Measurements from ENCODE around the gene C1QTNF4.
"Not testable (repeated sequence)": the region's sequence is repeated elsewhere in the genome, so short reads cannot be mapped to it uniquely, and the experiment has no call there.

The C1QTNF4 gene

DNA sequence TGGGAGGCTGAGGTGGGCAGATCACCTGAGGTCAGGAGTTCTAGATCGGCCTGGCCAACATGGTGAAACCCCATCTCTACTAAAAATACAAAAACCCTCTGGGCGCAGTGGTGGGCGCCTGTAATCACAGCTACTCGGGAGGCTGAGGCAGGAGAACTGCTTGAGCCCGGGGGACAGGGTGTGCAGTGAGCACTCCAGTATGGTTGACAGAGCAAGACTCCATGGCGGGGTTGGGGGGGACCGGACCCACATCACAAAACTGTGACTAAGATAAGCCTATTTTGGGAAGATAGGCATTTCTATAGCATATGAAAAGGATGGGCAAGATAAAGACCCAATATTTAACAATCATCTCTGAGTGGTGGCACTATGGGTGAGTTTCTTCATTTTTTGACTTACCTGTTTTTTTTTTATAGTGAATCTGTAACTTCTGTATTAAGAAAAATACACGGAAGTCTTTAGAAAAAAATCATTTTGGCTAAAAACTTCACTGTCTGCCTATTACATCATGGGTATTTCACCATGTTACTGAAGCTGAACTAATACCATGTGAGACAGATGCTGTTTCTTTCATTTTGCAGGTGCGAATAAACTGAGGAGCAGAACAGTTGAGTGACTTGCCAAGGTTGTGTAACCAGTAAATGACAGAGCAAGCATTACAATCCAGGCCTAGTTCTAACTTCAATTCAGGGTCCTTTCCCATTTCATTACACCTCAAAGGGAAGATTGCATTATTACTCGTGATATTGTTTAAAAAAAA is 43.7 kb downstream of the C1QTNF4 start:
- Histone ChIP-seq H3K36me3 (ENCODE audit: low read length) (no peaks in the 10 kb centered on the region), H3F3A (ENCODE audit: insufficient read depth) (0 out of 2 replicates have a peak, but pooled peaks cover 8% of the 10 kb centered on the region), H3K9ac (ENCODE audit: low read length) (peak overlapping the region; percentile 93), H2AFZ (ENCODE audit: low read depth, low read length, severe bottlenecking) (no peak overlapping the region), H4K20me1 (ENCODE audit: low read depth, low read length) (peaks cover 13% of the 10 kb centered on the region), H3K9me3 (ENCODE audit: insufficient read depth, low read length) (no peaks in the 10 kb centered on the region), H3K4me3 (ENCODE audit: insufficient read depth, low read length, poor library complexity, severe bottlenecking) (no peak overlapping the region), H3K79me2 (ENCODE audit: insufficient read depth, low read length) (peaks cover 73% of the 10 kb centered on the region), H3K27ac (ENCODE audit: low read depth, low read length) (peak overlapping the region; percentile 70; the same call in 1 of the 2 replicates), H3K9me2 (replicated peaks; ENCODE audit: insufficient read depth, low read length) (no peaks in the 10 kb centered on the region), H3K4me2 (ENCODE audit: low read depth, low read length, poor library complexity, severe bottlenecking) (peak overlapping the region; percentile 93), H3K27me3 (ENCODE audit: low read length) (no peaks in the 10 kb centered on the region)
- TF ChIP-seq, protein P1, sequence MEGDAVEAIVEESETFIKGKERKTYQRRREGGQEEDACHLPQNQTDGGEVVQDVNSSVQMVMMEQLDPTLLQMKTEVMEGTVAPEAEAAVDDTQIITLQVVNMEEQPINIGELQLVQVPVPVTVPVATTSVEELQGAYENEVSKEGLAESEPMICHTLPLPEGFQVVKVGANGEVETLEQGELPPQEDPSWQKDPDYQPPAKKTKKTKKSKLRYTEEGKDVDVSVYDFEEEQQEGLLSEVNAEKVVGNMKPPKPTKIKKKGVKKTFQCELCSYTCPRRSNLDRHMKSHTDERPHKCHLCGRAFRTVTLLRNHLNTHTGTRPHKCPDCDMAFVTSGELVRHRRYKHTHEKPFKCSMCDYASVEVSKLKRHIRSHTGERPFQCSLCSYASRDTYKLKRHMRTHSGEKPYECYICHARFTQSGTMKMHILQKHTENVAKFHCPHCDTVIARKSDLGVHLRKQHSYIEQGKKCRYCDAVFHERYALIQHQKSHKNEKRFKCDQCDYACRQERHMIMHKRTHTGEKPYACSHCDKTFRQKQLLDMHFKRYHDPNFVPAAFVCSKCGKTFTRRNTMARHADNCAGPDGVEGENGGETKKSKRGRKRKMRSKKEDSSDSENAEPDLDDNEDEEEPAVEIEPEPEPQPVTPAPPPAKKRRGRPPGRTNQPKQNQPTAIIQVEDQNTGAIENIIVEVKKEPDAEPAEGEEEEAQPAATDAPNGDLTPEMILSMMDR (IDR thresholded peaks at IDR 0.05; ENCODE audit: insufficient read depth, low read length, poor library complexity, severe bottlenecking), result no peak
- no peak for TF ChIP-seq EZH2phosphoT487 (conservative IDR thresholded peaks at IDR 0.05; ENCODE audit: low read length)

DNA sequence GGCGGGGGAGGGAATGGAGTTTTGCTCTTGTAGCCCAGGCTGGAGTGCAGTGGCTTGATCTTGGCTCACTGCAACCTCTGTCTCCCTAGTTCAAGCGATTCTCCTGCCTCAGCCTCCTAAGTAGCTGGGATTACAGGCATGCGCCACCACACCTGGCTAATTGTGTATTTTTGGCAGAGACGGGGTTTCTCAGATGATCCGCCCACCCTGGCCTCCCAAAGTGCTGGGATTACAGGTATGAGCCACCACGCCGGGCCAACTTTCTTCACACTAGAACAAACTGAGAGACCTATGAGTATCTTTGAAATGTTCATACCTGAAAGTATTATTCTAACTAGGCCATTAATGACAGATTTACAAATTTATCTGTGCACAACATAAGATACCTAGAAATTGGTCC is 47.9 kb downstream of the C1QTNF4 start:
- H3K36me3 ChIP-seq (ENCODE audit: low read length); H3K9me3 ChIP-seq (ENCODE audit: insufficient read depth, low read length); H3K4me3 ChIP-seq (ENCODE audit: insufficient read depth, low read length, poor library complexity, severe bottlenecking); H3K27me3 ChIP-seq (ENCODE audit: low read length); H3K9ac ChIP-seq (ENCODE audit: low read length); H2AFZ ChIP-seq (ENCODE audit: low read depth, low read length, severe bottlenecking); H3K4me2 ChIP-seq (ENCODE audit: low read depth, low read length, poor library complexity, severe bottlenecking); H3K27ac ChIP-seq (ENCODE audit: low read depth, low read length); H3K9me2 ChIP-seq (replicated peaks; ENCODE audit: insufficient read depth, low read length); H3F3A ChIP-seq (ENCODE audit: insufficient read depth): not testable (repeated sequence)
- H4K20me1 ChIP-seq (ENCODE audit: low read depth, low read length), result peaks cover 21% of the 10 kb centered on the region
- H3K79me2 ChIP-seq (ENCODE audit: insufficient read depth, low read length), result peaks cover 99% of the 10 kb centered on the region

DNA sequence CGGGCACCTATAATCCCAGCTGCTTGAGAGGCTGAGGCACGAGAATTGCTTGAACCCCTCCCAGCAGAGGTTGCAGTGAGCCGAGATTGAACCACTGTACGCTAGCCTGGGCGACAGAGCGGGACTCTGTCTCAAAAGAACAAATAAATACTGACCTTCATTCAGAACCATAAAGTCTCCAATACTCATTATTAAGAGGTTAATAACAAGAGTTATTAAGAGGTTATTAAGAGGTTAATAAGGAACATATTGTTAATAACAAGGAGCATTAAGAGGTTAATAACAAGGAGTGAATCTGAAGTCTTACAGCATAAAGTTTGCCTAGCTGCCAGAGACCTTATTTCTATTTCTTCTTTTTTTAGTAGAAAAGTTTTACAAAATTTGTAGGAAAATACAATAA is 48.9 kb downstream of the C1QTNF4 start:
- Histone ChIP-seq H3K9me3 (ENCODE audit: insufficient read depth, low read length) (no peaks in the 10 kb centered on the region), H3K27me3 (ENCODE audit: low read length) (no peaks in the 10 kb centered on the region), H4K20me1 (ENCODE audit: low read depth, low read length) (peaks cover 21% of the 10 kb centered on the region), H3K36me3 (ENCODE audit: low read length) (no peaks in the 10 kb centered on the region), H3K4me2 (ENCODE audit: low read depth, low read length, poor library complexity, severe bottlenecking) (no peak overlapping the region), H3K27ac (ENCODE audit: low read depth, low read length) (no peak overlapping the region), H3K4me3 (ENCODE audit: insufficient read depth, low read length, poor library complexity, severe bottlenecking) (no peak overlapping the region), H3K9me2 (replicated peaks; ENCODE audit: insufficient read depth, low read length) (no peaks in the 10 kb centered on the region), H2AFZ (ENCODE audit: low read depth, low read length, severe bottlenecking) (no peak overlapping the region), H3F3A (ENCODE audit: insufficient read depth) (0 out of 2 replicates have a peak, but pooled peaks cover 8% of the 10 kb centered on the region), H3K79me2 (ENCODE audit: insufficient read depth, low read length) (peaks cover 99% of the 10 kb centered on the region), H3K9ac (ENCODE audit: low read length) (no peak overlapping the region)
- no peak for TF ChIP-seq EZH2phosphoT487 (conservative IDR thresholded peaks at IDR 0.05; ENCODE audit: low read length)
- TF ChIP-seq, protein P1 (IDR thresholded peaks at IDR 0.05; ENCODE audit: insufficient read depth, low read length, poor library complexity, severe bottlenecking), result no peak

DNA sequence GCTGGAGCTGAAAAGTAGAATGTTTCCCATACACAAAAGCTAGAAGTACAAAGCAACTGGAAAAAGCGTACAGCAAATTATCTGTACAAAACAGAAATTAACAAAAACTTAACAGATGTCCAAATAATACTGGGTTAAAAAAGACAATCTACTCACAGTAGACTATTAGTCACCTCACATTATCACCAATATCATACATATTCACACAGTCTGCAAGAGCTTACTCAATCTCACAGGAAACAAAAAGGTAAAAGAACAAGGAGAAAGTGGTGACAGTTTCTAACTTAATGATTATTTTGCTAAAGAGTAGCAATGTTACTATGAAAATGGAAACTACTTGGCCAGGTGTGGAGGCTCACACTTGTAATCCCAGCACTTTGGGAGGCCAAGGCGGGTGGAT is 53.1 kb downstream of the C1QTNF4 start:
- Histone ChIP-seq H2AFZ (ENCODE audit: low read depth, low read length, severe bottlenecking) (no peak overlapping the region), H3K79me2 (ENCODE audit: insufficient read depth, low read length) (peaks cover 99% of the 10 kb centered on the region), H3K9me2 (replicated peaks; ENCODE audit: insufficient read depth, low read length) (no peaks in the 10 kb centered on the region), H3K4me2 (ENCODE audit: low read depth, low read length, poor library complexity, severe bottlenecking) (no peak overlapping the region), H3F3A (ENCODE audit: insufficient read depth) (no peaks in the 10 kb centered on the region; the same call in 1 of the 2 replicates), H3K4me3 (ENCODE audit: insufficient read depth, low read length, poor library complexity, severe bottlenecking) (no peak overlapping the region), H3K27ac (ENCODE audit: low read depth, low read length) (no peak overlapping the region), H3K9me3 (ENCODE audit: insufficient read depth, low read length) (no peaks in the 10 kb centered on the region), H3K27me3 (ENCODE audit: low read length) (no peaks in the 10 kb centered on the region), H4K20me1 (ENCODE audit: low read depth, low read length) (peaks cover 28% of the 10 kb centered on the region), H3K9ac (ENCODE audit: low read length) (no peak overlapping the region), H3K36me3 (ENCODE audit: low read length) (no peaks in the 10 kb centered on the region)
- TF ChIP-seq, protein P1 (IDR thresholded peaks at IDR 0.05; ENCODE audit: insufficient read depth, low read length, poor library complexity, severe bottlenecking), result no peak
- no peak for TF ChIP-seq EZH2phosphoT487 (conservative IDR thresholded peaks at IDR 0.05; ENCODE audit: low read length)

All from SU-DHL-6 (cell line).